SH-SY5Y (cell line): ENCODE data around the gene PLXDC2.

ENCODE experiments used
- GATA2 ChIP-seq: IDR thresholded peaks from 2 replicates; pipeline ENCODE4 v1.6.1; 2011; ENCODE audit warnings: mild to moderate bottlenecking, low read depth, low read length
- GATA3 ChIP-seq: IDR thresholded peaks from 2 replicates; pipeline ENCODE4 v1.6.1; 2011; ENCODE audit warnings: low read depth, mild to moderate bottlenecking, low read length, moderate library complexity

The PLXDC2 gene

GRCh38 chr10:20004087-20004523, 187.9 kb downstream of the PLXDC2 start:
- TF ChIP-seq GATA2 = no peak
- TF ChIP-seq GATA3 = no peak

DNA sequence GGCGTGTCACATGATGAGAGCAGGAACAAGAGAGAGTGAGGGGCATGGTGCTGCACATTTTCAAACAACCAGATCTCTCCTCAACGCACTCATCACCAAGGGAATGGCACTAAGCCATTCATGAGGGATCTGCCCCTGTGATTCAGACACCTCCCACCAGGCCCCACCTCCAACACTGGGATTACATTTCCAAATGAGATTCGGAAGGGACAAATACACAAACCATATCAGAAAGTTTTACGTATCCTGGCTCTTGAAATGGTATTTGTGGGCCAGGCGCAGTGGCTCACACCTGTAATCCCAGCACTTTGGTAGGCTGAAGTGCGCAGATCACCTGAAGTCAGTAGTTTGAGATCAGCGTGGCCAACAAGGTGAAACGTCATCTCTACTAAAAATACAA, 189.4 kb downstream of the PLXDC2 start:
- no peak for TF ChIP-seq GATA3
- TF ChIP-seq GATA2 = no peak

- TF ChIP-seq GATA3 (no peak), GATA2 (no peak)
Measured at GRCh38 chr10:20006169-20006870, 190.1 kb downstream of the PLXDC2 start.

- TF ChIP-seq GATA3 (no peak), GATA2 (no peak)
Measured at GRCh38 chr10:20007426-20007825, 191.2 kb downstream of the PLXDC2 start.

- TF ChIP-seq GATA3 (no peak), GATA2 (no peak)
Measured at GRCh38 chr10:20013991-20014750, 197.9 kb downstream of the PLXDC2 start.

DNA sequence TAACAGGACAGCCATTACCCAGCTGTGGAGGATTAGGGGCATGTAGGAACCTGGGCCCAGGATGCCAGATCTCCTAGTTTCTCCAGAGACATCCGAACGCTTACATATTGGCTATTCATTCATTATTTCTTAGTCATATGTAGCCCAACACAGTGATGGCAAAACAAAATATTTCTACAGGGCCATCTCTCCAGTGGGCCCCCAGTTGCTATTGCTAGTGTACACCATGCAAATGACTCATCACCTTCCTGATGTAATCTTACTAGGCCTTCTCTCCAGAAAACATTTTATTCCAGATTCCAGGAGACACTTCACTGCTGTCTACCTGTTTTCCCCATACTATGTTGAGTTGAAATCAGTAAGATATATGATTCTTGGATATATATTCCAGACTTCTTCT, 201.7 kb downstream of the PLXDC2 start:
- TF ChIP-seq GATA2 (no peak), GATA3 (no peak)

DNA sequence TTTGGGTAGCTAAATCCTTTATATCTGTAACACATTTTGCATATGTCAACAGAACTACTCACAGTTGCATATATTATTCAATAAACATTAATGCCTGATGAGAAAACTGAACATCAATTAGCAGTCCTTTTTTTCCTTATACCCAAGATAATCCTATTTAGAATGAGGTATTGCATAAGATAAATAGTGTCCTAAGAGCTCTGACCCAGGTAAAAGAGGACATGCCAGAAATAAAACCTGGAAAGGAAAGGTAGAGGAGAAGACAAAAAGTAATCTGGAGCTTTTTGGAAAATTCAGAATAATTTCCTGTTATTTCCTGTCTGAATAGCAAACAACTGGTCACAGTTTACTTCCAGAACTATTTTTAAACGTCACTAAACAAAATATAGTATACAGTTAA, 204.4 kb downstream of the PLXDC2 start:
- TF ChIP-seq GATA2 (no peak), GATA3 (no peak)

DNA sequence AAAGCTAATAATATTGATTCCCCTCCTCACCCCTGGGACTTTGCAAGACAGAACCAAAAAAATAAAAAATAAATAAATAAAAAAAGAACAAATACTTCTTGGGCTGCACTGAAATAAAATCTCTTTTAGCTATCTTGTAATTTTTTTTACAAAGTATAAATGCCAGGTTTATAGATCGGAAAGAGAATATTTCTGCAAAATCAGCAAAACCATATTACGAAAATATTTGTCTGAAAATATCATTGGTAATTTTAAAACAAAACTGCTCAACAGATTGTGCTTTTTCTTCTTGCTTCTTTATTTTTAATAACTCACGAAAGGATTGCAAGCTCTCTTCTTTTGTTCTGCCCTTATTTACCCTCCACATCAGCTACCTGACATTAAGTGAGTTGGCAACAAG, 213.3 kb downstream of the PLXDC2 start:
- TF ChIP-seq GATA2 = no peak
- no peak for TF ChIP-seq GATA3

DNA sequence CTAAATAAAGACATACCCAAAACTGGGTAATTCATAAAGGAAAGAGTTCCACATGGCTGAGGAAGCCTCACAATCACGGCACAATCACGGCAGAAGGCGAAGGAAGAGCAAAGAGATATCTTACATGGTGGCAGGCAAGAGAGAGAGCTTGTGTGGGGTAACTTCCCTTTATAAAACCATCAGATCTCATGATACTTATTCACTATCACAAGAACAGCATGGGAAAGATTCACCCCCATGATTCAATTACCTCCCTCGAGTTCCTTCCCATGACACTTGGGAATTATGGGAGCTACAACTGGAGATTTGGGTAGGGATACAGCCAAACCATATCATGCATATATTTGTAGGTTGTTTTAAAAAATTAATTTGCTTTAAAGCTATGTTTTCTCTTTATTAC, 217.2 kb downstream of the PLXDC2 start:
- no peak for TF ChIP-seq GATA3
- no peak for TF ChIP-seq GATA2

GRCh38 chr10:20034732-20035131, 218.5 kb downstream of the PLXDC2 start:
- no peak for TF ChIP-seq GATA3
- TF ChIP-seq GATA2 = no peak

DNA sequence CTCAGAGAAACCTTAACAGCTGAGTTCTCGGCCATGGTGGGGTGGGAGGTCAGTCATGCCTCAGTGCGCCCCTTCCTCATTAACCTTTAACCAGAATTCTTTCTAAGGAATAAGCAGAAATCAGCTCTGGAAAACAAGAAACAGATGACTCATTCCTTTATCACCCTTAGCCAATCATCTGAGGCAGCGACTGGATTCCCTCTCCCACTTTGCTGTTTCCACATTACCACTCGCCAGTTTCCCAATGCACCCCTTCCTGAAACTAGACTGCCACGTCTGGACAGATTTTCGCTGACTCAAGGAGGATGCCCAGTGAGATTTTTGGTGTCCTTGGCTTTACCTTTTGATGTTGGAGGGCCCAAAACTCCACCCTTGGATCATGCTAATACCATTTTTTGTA, 223.8 kb downstream of the PLXDC2 start:
- TF ChIP-seq GATA2 (no peak), GATA3 (no peak)

DNA sequence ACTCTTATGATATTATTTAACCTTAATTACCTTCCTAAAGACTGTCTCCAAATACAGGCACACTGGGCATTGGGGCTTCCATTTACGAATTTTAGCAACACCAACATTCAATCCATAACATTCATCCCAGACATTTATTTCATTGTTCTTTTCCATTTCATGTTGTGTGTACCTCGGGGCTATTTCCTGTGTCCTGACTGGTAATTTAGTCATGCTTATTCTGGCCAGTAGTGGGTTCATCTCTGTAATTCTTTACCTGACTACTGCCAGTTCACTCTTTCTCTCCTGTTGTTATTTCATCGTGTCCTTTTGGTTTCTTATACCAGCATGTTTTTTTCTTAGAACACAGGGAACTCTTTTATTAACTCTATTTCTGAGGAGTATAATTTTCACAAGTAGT, 225.7 kb downstream of the PLXDC2 start:
- no peak for TF ChIP-seq GATA2
- TF ChIP-seq GATA3 = no peak

- TF ChIP-seq GATA2 = no peak
- TF ChIP-seq GATA3 = no peak
Measured at GRCh38 chr10:20048161-20048560, 231.9 kb downstream of the PLXDC2 start.

DNA sequence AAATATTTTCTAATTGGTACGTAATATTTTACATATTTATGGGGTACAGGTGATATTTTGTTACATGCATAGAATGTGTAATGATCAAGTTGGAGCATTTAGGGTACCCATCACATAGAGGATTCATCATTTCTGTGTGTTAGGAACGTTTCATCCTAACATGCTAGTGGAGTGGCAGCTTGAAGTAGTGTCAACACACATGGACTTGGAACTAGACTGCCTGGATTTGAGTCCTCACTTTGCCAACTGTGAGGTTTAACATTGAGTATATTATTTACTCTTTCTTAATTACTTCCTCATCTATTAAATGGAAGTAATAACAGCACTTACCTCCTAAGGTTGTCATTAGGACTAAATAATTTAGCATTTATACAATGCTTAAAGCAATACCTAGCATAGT, 241.9 kb downstream of the PLXDC2 start:
- TF ChIP-seq GATA2 (no peak), GATA3 (no peak)

GRCh38 chr10:20059084-20059835, 243.0 kb downstream of the PLXDC2 start:
- TF ChIP-seq GATA2 = no peak
- TF ChIP-seq GATA3 = no peak

DNA sequence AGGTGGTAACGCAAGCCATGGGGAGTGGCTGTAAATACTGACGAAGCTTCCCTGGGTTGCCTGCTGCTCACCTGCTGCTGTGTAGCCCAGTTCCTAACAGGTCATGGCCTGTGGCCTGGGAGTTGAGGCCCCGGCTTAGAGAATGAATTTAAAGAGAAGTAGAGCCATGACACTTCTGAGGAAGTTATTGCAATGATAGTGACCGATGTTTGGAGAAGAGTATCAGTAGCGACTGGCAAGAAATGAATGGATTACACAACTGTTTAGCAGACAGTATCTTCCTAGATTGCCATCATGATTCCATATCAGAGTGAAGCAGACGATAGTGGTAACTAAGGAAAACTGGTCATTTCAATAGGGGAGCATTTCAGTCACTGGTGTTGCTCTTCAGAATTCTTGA, 249.6 kb downstream of the PLXDC2 start:
- TF ChIP-seq GATA2 (no peak), GATA3 (no peak)
